Heart left ventricle (tissue), 13 donors: ENCODE data around the gene MCF2L.

ENCODE experiments used
- CTCF ChIP-seq, 12 donors: fragments of 200-600 bp; sonication (generic) in 4 of 12; IDR thresholded peaks; one replicate each; pipeline versions ENCODE4 v1.5.0 to v1.8.0; 2018 to 2022; ENCODE audit warnings: antibody characterized with exemption in 12 of 12, mild to moderate bottlenecking in 5 of 12
- POLR2A ChIP-seq, 2 donors: fragments of 450-650 bp; IDR thresholded peaks; one replicate each; pipeline ENCODE4 v1.6.1; 2017; ENCODE audit warnings: antibody characterized with exemption in 2 of 2, mild to moderate bottlenecking in 2 of 2, moderate library complexity in 2 of 2
- donor health status: ischemic (EF 13 %, LVEDD 7.1; RV severe dilation, severe dysfunction).
- donor health status: DM: no; HTN: yes; CAD: no.
- donor health status: DM: no; HTN: no; CAD: no.
- donor health status: ischemic (EF 25% LVEDD 6.9; RV normal size, moderate dysfunction).
- donor health status: ischemic (EF 25% LVEDD 5.7; RV mildly dilated, moderate dysfunction).
- donor health status: ischemic (EF 35%, LVEDD 5.7; RV mildly dilated, moderate dysfunction).
- donor health status: nonischemic (EF 11% LVEDD 7.7; RV severe dilation, severe dysfunction).
- donor health status: DM: yes; HTN: yes; CAD: no.
- donor health status: PGD.
- donor health status: ischemic (EF 29% LVEDD 5.4; RV normal size, mild dysfunction).
- donor health status: nonischemic (EF 23%, LVEDD 6.1; RV moderate dilation, normal function).

- TF ChIP-seq CTCF (IDR thresholded peaks at IDR 0.05) (no peak), POLR2A (IDR thresholded peaks at IDR 0.05) (no peak)
These were observed 13.4 kb downstream of the MCF2L start for GRCh38 chr13:112982281-112983041.
